ENCODE data around the gene MEF2C. TPM values are rescaled to one million over a fixed set of nuclear protein-coding genes. Genes with fewer than 3 reads are reported as not detected.

MEF2C gene
- polyA plus RNA-seq, 1 donor from 2014 or later: 30.2 TPM

GRCh38 chr5:88687373-88687911, 195.5 kb downstream of the MEF2C start:
- no peak overlapping the region for H3K27ac ChIP-seq (ENCODE audit: low read length)
- no peaks in the 10 kb centered on the region for H4K20me1 ChIP-seq (ENCODE audit: insufficient read depth)
- peaks cover 15% of the 10 kb centered on the region for H3F3A ChIP-seq (ENCODE audit: insufficient read depth, low read length, poor library complexity, severe bottlenecking)
- H3K9me2 ChIP-seq (ENCODE audit: insufficient read depth, low read length): no peaks in the 10 kb centered on the region
- TF ChIP-seq RAD21 (conservative IDR thresholded peaks at IDR 0.05) (no peak), REST (IDR thresholded peaks at IDR 0.05; ENCODE audit: borderline replicate concordance) (no peak)
- no peaks in the 10 kb centered on the region for H3K36me3 ChIP-seq (ENCODE audit: insufficient read depth, low read length)
- H3K9me3 ChIP-seq (ENCODE audit: low read length): no peaks in the 10 kb centered on the region
- no peak overlapping the region for H3K4me3 ChIP-seq (ENCODE audit: low read length)
- H3K4me2 ChIP-seq (ENCODE audit: low read length): no peak overlapping the region
- no peak overlapping the region for H2AFZ ChIP-seq (ENCODE audit: low read depth, low read length)
- H3K27me3 ChIP-seq (ENCODE audit: insufficient read depth, low read depth, low read length): peaks cover 80% of the 10 kb centered on the region
- H3K9ac ChIP-seq (ENCODE audit: low read length): no peak overlapping the region
- H3K79me2 ChIP-seq (replicated peaks; ENCODE audit: insufficient read depth, low read length): peaks cover 75% of the 10 kb centered on the region

- peak overlapping the region; percentile 82 for H3K4me3 ChIP-seq (ENCODE audit: low read length)
- H3K27ac ChIP-seq (ENCODE audit: low read length): peak overlapping the region; percentile 100
- H3K9ac ChIP-seq (ENCODE audit: low read length): peak overlapping the region; percentile 96
- no peak overlapping the region for H2AFZ ChIP-seq (ENCODE audit: low read depth, low read length)
- H3K4me2 ChIP-seq (ENCODE audit: low read length): no peak overlapping the region
- no peaks in the 10 kb centered on the region for H3K9me3 ChIP-seq (ENCODE audit: low read length)
- H3K9me2 ChIP-seq (ENCODE audit: insufficient read depth, low read length): no peaks in the 10 kb centered on the region
- peaks cover 18% of the 10 kb centered on the region for H3F3A ChIP-seq (ENCODE audit: insufficient read depth, low read length, poor library complexity, severe bottlenecking)
- TF ChIP-seq RAD21 (conservative IDR thresholded peaks at IDR 0.05): no peak
- TF ChIP-seq EZH2 (IDR thresholded peaks at IDR 0.05; ENCODE audit: borderline replicate concordance, insufficient read depth, low read length, poor library complexity, severe bottlenecking): no peak
- no peak for TF ChIP-seq REST (IDR thresholded peaks at IDR 0.05; ENCODE audit: borderline replicate concordance)
- TF ChIP-seq POLR2AphosphoS5 (IDR thresholded peaks at IDR 0.05): no peak
- no peak for TF ChIP-seq TAF1 (IDR thresholded peaks at IDR 0.05; ENCODE audit: low read depth)
- TF ChIP-seq EP300 (conservative IDR thresholded peaks at IDR 0.05; ENCODE audit: poor library complexity, severe bottlenecking): no peak
- no peak for TF ChIP-seq CTCF (IDR thresholded peaks at IDR 0.05; ENCODE audit: poor library complexity, severe bottlenecking)
- no peak for TF ChIP-seq SMC3 (conservative IDR thresholded peaks at IDR 0.05; ENCODE audit: poor library complexity)
- no peak for TF ChIP-seq MXI1 (conservative IDR thresholded peaks at IDR 0.05; ENCODE audit: poor library complexity, severe bottlenecking)
- H3K27me3 ChIP-seq (ENCODE audit: insufficient read depth, low read depth, low read length): peaks cover 73% of the 10 kb centered on the region
- no peaks in the 10 kb centered on the region for H4K20me1 ChIP-seq (ENCODE audit: insufficient read depth)
- no peaks in the 10 kb centered on the region for H3K36me3 ChIP-seq (ENCODE audit: insufficient read depth, low read length)
- H3K79me2 ChIP-seq (replicated peaks; ENCODE audit: insufficient read depth, low read length): peaks cover 82% of the 10 kb centered on the region
Measured at GRCh38 chr5:88686726-88687125, 196.3 kb downstream of the MEF2C start.
